Spleen (tissue), 7 donors: ENCODE measurements around the gene KLC1.

Experiments used
- CTCF ChIP-seq, 11 experiments: fragments of 200-600 bp in 7 of 11; fragments of 450-650 bp in 4 of 11; sonication (generic) in 4 of 11; IDR thresholded peaks in 8 of 11; conservative IDR thresholded peaks in 3 of 11; 1 replicate in 7 of 11; 2 replicates in 4 of 11; pipeline versions ENCODE4 v1.4.0 to v1.8.0; 2016 to 2021; ENCODE audit warnings: antibody characterized with exemption in 11 of 11, inconsistent platforms in 4 of 11, mild to moderate bottlenecking in 1 of 11
- POLR2A ChIP-seq, 3 donors: fragments of 450-650 bp; IDR thresholded peaks; one replicate each; pipeline ENCODE4 v1.5.1; 2017; ENCODE audit warnings: antibody characterized with exemption in 3 of 3, mild to moderate bottlenecking in 1 of 3
- donor health status: DM: no; HTN: no; CAD: no; lungs with moderate emphysema.
- donor health status: DM: no; HTN: no; CAD: no.
- donor health status: DM: no; HTN: no; CAD: no.

- TF ChIP-seq CTCF (IDR thresholded peaks at IDR 0.05 in 8 of 11, conservative IDR thresholded peaks at IDR 0.05 in 3 of 11) (no peak), POLR2A (IDR thresholded peaks at IDR 0.05) (no peak)
Measured at GRCh38 chr14:103593577-103593976, 35.4 kb upstream of the KLC1 start.
